Left lobe of liver (tissue), 2 donors: ENCODE measurements around the gene HNRNPF. TPM values are rescaled to one million over a fixed set of nuclear protein-coding genes. Genes with fewer than 3 reads are reported as not detected.
"Not testable (repeated sequence)": the region's sequence is repeated elsewhere in the genome, so short reads cannot be mapped to it uniquely, and the experiment has no call there.

Source experiments
- ATAC-seq: fragments of 200-7000 bp; cut with Tn5 transposase; one replicate; pipeline ENCODE4 v1.9.1; 2020; ENCODE audit warnings: mild to moderate bottlenecking, moderate library complexity
- DNase-seq: peaks from one replicate; pipeline ENCODE4 v3.0.0-alpha.2; 2020; ENCODE audit warnings: low spot score
- total RNA-seq: library from RNA; stranded (reverse); gene quantifications from one replicate; pipeline ENCODE4 v1.2.1, GENCODE V29; 2021
- donor health status: DM: no; HTN: no; CAD: no; lungs with moderate emphysema.
- donor health status: DM: no; HTN: yes; CAD: no.

Gene HNRNPF
- total RNA-seq, 1 donor from 2014 or later: 118 TPM

- DNase-seq: no peak
- no peak for ATAC-seq
These were observed 55.3 kb downstream of the HNRNPF start for GRCh38 chr10:43353495-43354329.

- ATAC-seq (no peak), DNase-seq (no peak)
These were observed 56.0 kb downstream of the HNRNPF start for GRCh38 chr10:43352951-43353350.

GRCh38 chr10:43351301-43351700 lies 57.7 kb downstream of the HNRNPF start:
- ATAC-seq (no peak), DNase-seq (no peak)

GRCh38 chr10:43350686-43351085 lies 58.3 kb downstream of the HNRNPF start:
- DNase-seq: no peak

GRCh38 chr10:43350156-43350555 lies 58.8 kb downstream of the HNRNPF start:
- ATAC-seq (no peak), DNase-seq (no peak)

More at GRCh38 chr10:43350686-43351085, 58.3 kb downstream of the HNRNPF start:
- no peak for ATAC-seq

- ATAC-seq: peak; percentile 100
These were observed 60.3 kb downstream of the HNRNPF start for GRCh38 chr10:43348511-43349312.

GRCh38 chr10:43347997-43348396 lies 61.0 kb downstream of the HNRNPF start:
- DNase-seq (no peak), ATAC-seq (no peak)

More at GRCh38 chr10:43348511-43349312, 60.3 kb downstream of the HNRNPF start:
- peak; percentile 85 for DNase-seq

- DNase-seq: no peak
- no peak for ATAC-seq
These were observed 64.9 kb downstream of the HNRNPF start for GRCh38 chr10:43344051-43344450.

GRCh38 chr10:43343126-43343525 lies 65.9 kb downstream of the HNRNPF start:
- DNase-seq (no peak), ATAC-seq (no peak)

GRCh38 chr10:43342279-43343125 lies 66.5 kb downstream of the HNRNPF start:
- ATAC-seq (no peak), DNase-seq (no peak)

- DNase-seq (no peak), ATAC-seq (no peak)
These were observed 67.5 kb downstream of the HNRNPF start for GRCh38 chr10:43341450-43341849.

GRCh38 chr10:43340619-43341018 lies 68.4 kb downstream of the HNRNPF start:
- no peak for DNase-seq

GRCh38 chr10:43340101-43340500 lies 68.9 kb downstream of the HNRNPF start:
- ATAC-seq: no peak
- no peak for DNase-seq

More at GRCh38 chr10:43340619-43341018, 68.4 kb downstream of the HNRNPF start:
- ATAC-seq: no peak

GRCh38 chr10:43339136-43339535 lies 69.8 kb downstream of the HNRNPF start:
- DNase-seq (no peak), ATAC-seq (no peak)

GRCh38 chr10:43338117-43338516 lies 70.9 kb downstream of the HNRNPF start:
- DNase-seq: no peak
- ATAC-seq: no peak

- not testable (repeated sequence) for ATAC-seq, DNase-seq
These were observed 71.5 kb downstream of the HNRNPF start for GRCh38 chr10:43337536-43337935.

GRCh38 chr10:43336641-43337318 lies 72.2 kb downstream of the HNRNPF start:
- ATAC-seq (no peak), DNase-seq (no peak)

- ATAC-seq (no peak), DNase-seq (no peak)
These were observed 72.9 kb downstream of the HNRNPF start for GRCh38 chr10:43336061-43336460.
